ENCODE results near the gene RNU7-1.
"Not testable (repeated sequence)": the region's sequence is repeated elsewhere in the genome, so short reads cannot be mapped to it uniquely, and the experiment has no call there.

Gene RNU7-1

GRCh38 chr12:6943722-6944380, at the start of gene RNU7-1, which contains the start of gene C12orf57:
Gene RNU7-1 (plus strand): TSS chr12:6943816.
Gene C12orf57 (plus strand): TSS chr12:6944022. CDS start chr12:6944122, 100 bp downstream.
- DNase-seq: peak; percentile 88

- no peak for DNase-seq
Observed at GRCh38 chr12:6894321-6894720, 49.3 kb upstream of the RNU7-1 start.

- no peak for DNase-seq
Observed at GRCh38 chr12:6896846-6897435, 46.7 kb upstream of the RNU7-1 start.

- no peak for DNase-seq
Observed at GRCh38 chr12:6899427-6899826, 44.2 kb upstream of the RNU7-1 start.

GRCh38 chr12:6899837-6900519, 43.6 kb upstream of the RNU7-1 start:
- DNase-seq: peak; percentile 37

GRCh38 chr12:6902448-6902847, 41.2 kb upstream of the RNU7-1 start:
- no peak for DNase-seq

GRCh38 chr12:6903722-6904121, 39.9 kb upstream of the RNU7-1 start:
- DNase-seq: no peak

GRCh38 chr12:6904280-6905276, 39.0 kb upstream of the RNU7-1 start, which contains the start of gene LRRC23:
Gene LRRC23 (plus strand): TSS chr12:6904822. CDS start chr12:6905634, 812 bp downstream.
- DNase-seq: peak; percentile 99

GRCh38 chr12:6905414-6906040, 38.1 kb upstream of the RNU7-1 start:
- no peak for DNase-seq

- DNase-seq: not testable (repeated sequence)
Observed at GRCh38 chr12:6908141-6908540, 35.5 kb upstream of the RNU7-1 start.

GRCh38 chr12:6909421-6910145, 34.0 kb upstream of the RNU7-1 start:
- no peak for DNase-seq

GRCh38 chr12:6912164-6912935, 31.3 kb upstream of the RNU7-1 start:
- DNase-seq: no peak

- peak; percentile 90 for DNase-seq
Observed at GRCh38 chr12:6914246-6914946, 29.2 kb upstream of the RNU7-1 start, which contains the start of gene ENO2. Gene ENO2 (plus strand): TSS chr12:6914580. CDS start chr12:6915833, 1,253 bp downstream.

GRCh38 chr12:6914947-6915788, 28.4 kb upstream of the RNU7-1 start:
- no peak for DNase-seq

GRCh38 chr12:6915789-6916285, 27.8 kb upstream of the RNU7-1 start:
- no peak for DNase-seq

- no peak for DNase-seq
Observed at GRCh38 chr12:6916426-6917200, 27.0 kb upstream of the RNU7-1 start.

GRCh38 chr12:6917491-6918231, 26.0 kb upstream of the RNU7-1 start:
- no peak for DNase-seq

Measured in CD4-positive, alpha-beta T cell treated with Interleukin-4 for 4 hours (primary cell).